ENCODE data around the gene RAB39A.

RAB39A gene

GRCh38 chr11:108009497-108010370 lies 81.5 kb downstream of the RAB39A start:
- no peak for TF ChIP-seq TAF1 (IDR thresholded peaks at IDR 0.05; ENCODE audit: low read depth)
- no peak for TF ChIP-seq FOXM1 (IDR thresholded peaks at IDR 0.05; ENCODE audit: borderline replicate concordance, low read depth)
- TF ChIP-seq MAX (IDR thresholded peaks at IDR 0.05): no peak
- no peak for TF ChIP-seq TEAD4 (IDR thresholded peaks at IDR 0.05)
- no peak for TF ChIP-seq EGR1 (IDR thresholded peaks at IDR 0.05)
- no peak for TF ChIP-seq RAD21 (IDR thresholded peaks at IDR 0.05; ENCODE audit: low read depth)
- no peak for TF ChIP-seq CREB1 (IDR thresholded peaks at IDR 0.05; ENCODE audit: low read depth)
- no peak for TF ChIP-seq USF1 (IDR thresholded peaks at IDR 0.05)
- no peak for TF ChIP-seq YY1 (IDR thresholded peaks at IDR 0.05; ENCODE audit: low read depth)
- TF ChIP-seq TCF12 (IDR thresholded peaks at IDR 0.05; ENCODE audit: low read depth): no peak
- no peak for TF ChIP-seq CEBPB (IDR thresholded peaks at IDR 0.05)
- no peak for TF ChIP-seq ZBTB7A (IDR thresholded peaks at IDR 0.05; ENCODE audit: low read depth)
- TF ChIP-seq REST (IDR thresholded peaks at IDR 0.05; ENCODE audit: low read depth): no peak
- TF ChIP-seq EP300 (IDR thresholded peaks at IDR 0.05; ENCODE audit: borderline replicate concordance): no peak
- no peak for TF ChIP-seq NFIC (IDR thresholded peaks at IDR 0.05)

GRCh38 chr11:108012139-108012725 lies 84.0 kb downstream of the RAB39A start:
- no peak for TF ChIP-seq USF1 (IDR thresholded peaks at IDR 0.05)
- TF ChIP-seq ZBTB7A (IDR thresholded peaks at IDR 0.05; ENCODE audit: low read depth): no peak
- no peak for TF ChIP-seq CREB1 (IDR thresholded peaks at IDR 0.05; ENCODE audit: low read depth)

Measured in Ishikawa (cell line).